KOPT-K1 (cell line): Measurements from ENCODE around the gene SLC16A13.
"Not testable (repeated sequence)": the region's sequence is repeated elsewhere in the genome, so short reads cannot be mapped to it uniquely, and the experiment has no call there.

ENCODE experiments used
- H3K27ac ChIP-seq: fragments of 200-600 bp; sonication (generic); 2 replicates; pipeline ENCODE4 v1.5.1; 2016; ENCODE audit warnings: antibody characterized with exemption, mild to moderate bottlenecking, low read depth, low read length; ENCODE audit not compliant: poor library complexity, severe bottlenecking
- H3K36me3 ChIP-seq: fragments of 200-600 bp; sonication (generic); 2 replicates; pipeline ENCODE4 v1.5.1; 2017; ENCODE audit warnings: antibody characterized with exemption, mild to moderate bottlenecking, low read length, moderate library complexity; ENCODE audit not compliant: insufficient read depth
- H3K9me3 ChIP-seq: fragments of 200-600 bp; sonication (generic); 2 replicates; pipeline ENCODE4 v1.5.1; 2017; ENCODE audit warnings: antibody characterized with exemption, low read length, mild to moderate bottlenecking; ENCODE audit not compliant: insufficient read depth, poor library complexity, severe bottlenecking

The SLC16A13 gene

DNA sequence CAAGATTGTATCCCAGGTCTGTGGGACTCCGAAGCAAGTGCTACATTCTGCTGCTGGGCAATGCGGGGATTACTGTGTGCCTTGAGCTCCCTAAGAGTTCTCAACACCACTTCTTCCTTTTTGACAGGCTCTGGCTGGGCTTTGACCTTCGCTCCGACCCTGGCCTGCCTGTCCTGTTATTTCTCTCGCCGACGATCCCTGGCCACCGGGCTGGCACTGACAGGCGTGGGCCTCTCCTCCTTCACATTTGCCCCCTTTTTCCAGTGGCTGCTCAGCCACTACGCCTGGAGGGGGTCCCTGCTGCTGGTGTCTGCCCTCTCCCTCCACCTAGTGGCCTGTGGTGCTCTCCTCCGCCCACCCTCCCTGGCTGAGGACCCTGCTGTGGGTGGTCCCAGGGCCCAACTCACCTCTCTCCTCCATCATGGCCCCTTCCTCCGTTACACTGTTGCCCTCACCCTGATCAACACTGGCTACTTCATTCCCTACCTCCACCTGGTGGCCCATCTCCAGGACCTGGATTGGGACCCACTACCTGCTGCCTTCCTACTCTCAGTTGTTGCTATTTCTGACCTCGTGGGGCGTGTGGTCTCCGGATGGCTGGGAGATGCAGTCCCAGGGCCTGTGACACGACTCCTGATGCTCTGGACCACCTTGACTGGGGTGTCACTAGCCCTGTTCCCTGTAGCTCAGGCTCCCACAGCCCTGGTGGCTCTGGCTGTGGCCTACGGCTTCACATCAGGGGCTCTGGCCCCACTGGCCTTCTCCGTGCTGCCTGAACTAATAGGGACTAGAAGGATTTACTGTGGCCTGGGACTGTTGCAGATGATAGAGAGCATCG is 2.4 kb downstream of the SLC16A13 start:
- Histone ChIP-seq H3K27ac (no peak overlapping the region), H3K36me3 (no peaks in the 10 kb centered on the region)

DNA sequence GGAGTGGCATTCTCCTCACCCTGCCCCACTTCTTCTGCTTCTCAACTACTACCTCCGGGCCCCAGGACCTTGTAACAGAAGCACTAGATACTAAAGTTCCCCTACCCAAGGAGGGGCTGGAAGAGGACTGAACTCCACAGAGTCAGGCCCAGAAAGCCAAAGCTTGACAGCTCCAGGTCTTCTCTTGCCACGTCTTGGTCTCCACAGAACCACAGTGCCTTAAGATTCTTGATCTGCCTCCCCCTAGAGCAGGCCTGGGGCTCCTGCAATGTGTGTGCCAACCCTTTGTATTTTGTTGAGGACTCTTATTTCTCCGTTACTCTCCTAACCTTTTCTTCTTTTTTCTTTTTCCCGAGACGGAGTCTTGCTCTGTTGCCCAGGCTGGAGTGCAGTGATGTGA is 4.0 kb downstream of the SLC16A13 start:
- no peak overlapping the region for H3K27ac ChIP-seq
- H3K36me3 ChIP-seq = no peaks in the 10 kb centered on the region
- no peaks in the 10 kb centered on the region for H3K9me3 ChIP-seq

More for the DNA sequence above, 2.4 kb downstream of the SLC16A13 start:
- no peaks in the 10 kb centered on the region for H3K9me3 ChIP-seq

DNA sequence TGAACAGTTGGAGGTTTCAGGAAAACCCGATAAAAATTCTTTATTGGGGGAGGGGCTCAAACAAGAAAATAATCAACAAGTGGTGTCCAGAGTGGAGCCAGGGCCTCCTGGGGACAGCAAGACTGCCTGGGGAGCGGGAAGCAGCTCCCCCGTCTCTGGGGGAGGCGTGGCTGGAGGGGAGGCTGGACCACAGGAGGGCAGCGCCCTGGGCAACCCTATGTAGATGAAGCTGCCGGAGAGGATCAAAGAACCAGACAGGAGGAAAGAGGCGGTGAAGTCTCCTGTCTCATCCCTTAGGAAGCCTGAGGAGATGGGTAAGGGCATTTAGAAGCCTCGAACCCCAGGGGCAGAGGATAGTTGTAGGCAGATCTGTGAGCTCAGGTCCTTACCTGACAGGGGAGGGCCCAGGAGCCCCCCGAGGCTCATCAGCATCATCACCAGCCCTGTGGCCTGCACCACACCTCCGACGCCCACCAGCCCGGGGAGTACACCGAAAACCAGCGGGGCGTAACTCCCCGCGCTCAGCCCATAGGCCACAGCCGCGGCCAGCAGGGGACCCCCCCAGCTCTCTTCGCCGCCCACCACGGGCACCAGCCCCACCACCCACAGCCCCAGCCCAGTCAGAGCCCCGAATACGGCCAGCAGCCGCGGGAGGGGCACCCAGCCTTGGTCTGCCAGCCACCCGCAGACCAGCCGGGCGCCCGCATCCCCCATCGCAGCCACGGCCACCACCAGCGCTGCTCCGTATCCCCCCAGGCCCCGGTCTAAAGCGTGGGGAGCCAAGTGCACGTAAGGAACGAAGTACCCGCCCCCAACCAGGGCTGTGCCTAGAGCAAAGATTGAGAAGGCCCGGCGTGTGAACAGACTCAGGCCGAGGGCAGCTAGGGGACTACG is 6.0 kb downstream of the SLC16A13 start:
- Histone ChIP-seq H3K36me3 (no peaks in the 10 kb centered on the region), H3K27ac (no peak overlapping the region)

DNA sequence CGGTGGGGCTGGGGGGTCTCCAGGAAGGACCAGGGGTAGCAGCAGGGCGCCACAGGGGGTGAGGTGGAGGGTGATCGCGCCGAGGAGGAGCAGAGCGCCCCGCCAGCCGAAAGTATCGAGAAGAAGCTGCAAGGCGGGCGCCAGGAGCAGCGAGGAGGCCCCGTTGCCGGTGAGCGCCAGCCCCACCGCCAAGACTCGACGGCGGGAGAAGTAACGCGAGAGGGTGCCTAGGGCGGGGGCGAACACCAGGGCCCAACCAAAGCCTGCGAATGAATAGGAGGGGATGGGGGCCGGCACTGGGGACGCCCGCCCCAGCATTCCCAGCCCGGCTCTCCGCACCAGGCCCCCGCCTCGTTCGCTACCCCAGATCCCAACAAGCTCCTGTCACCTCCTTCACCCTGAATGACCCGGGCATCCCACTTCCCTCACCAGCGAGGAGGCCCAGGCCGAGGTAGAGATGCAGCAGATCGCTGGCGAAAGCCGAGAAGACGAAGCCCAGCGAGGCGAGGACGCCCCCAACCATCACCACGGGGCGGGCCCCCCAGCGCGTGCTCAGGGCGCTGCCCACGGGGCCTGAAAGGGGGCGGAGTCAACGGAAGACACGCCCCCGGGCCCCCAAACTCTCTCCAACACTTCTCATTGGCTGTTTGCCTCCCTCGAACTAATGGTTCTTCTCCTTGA is 6.8 kb downstream of the SLC16A13 start:
- Histone ChIP-seq H3K9me3 (no peaks in the 10 kb centered on the region), H3K36me3 (no peaks in the 10 kb centered on the region), H3K27ac (no peak overlapping the region)

More for the DNA sequence above, 6.0 kb downstream of the SLC16A13 start:
- H3K9me3 ChIP-seq = no peaks in the 10 kb centered on the region

DNA sequence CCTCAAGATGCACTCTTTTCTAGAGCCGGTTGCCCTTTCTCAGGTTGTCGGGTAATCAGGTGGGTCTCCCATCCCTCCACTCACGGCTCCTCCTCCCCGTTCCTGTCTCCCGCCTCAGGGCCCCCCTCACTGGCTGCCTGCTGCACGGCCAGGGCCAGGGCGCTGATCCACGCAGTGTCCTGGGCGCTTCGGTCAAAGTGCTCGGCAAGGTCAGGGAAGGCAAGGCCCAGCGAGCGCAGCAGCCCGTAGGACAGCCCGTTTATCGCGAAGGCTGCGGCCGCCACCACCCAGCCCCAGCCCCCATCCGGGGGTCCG is 7.3 kb downstream of the SLC16A13 start:
- Histone ChIP-seq H3K27ac (no peak overlapping the region), H3K9me3 (no peaks in the 10 kb centered on the region), H3K36me3 (no peaks in the 10 kb centered on the region)

DNA sequence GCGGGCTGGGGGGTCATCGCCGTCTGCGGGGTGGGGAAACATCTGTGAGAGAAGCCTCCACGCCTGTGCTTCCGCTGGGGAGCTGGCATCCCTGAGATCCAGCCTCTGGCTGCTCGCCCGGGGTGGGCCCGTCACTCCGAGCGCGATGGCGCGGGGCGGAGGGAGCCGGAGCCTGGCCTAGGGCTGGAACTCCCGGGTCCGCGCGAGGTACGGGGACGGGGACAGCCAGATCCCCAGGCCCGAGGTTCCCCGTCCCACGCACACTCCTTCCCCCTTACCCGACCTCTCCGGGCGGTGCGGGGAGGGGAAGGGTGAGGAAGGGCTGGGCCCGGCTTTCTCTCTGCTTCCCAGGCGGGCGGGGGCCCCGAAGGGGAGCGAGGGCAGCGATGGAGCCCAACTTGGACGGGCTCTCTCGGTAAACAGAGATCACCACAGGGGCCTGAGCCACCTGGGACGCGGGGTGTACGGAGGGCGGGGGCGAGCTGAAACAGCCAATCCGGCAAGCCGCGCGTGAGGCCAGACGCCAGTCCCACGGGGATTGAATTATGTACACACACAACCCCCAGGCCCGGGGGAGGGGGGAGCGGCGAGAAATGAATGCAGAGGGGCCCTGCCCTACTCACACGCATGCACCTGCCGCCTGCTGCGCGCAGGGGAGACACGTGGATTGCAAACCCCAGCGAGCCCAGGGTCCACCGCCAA is 7.8 kb downstream of the SLC16A13 start, which contains the start of gene SLC16A11:
TSS of gene SLC16A11 (minus strand) at position 596 of the 702 bp plus-strand sequence. CDS start at position 17, 579 bp downstream.
- Histone ChIP-seq H3K36me3 (no peaks in the 10 kb centered on the region), H3K9me3 (no peaks in the 10 kb centered on the region), H3K27ac (no peak within 1 kb of the TSS)

DNA sequence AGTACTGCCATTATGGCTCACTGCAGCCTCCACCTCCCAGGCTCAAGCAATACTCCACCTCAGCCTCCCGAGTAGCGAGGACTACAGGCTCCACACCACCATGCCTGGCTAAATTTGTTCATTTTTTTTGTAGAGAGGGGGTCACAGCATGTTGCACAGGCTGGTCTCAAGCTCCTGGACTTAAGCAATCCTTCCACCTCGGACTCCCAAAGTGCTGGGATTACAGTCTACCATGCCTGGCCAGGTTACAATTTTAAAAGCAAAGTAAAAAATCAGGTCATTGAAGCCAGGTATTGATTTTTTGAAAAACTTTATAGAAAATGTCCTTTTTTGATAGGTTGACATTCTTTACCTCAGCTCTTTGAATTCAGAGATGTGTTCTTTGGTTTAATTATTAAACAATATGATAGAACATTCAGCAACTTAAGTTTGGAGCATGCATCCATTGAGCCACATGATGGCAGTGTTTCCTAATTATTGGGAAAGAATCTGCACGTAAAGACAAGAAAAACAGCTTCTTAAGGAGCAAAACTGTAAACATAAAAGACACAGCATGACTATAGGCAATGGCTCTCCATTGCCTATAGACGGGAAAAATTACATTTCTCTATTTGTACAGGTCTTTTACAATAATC is 9.8 kb downstream of the SLC16A13 start:
- Histone ChIP-seq H3K27ac (no peak overlapping the region), H3K9me3 (no peaks in the 10 kb centered on the region), H3K36me3 (no peaks in the 10 kb centered on the region)

DNA sequence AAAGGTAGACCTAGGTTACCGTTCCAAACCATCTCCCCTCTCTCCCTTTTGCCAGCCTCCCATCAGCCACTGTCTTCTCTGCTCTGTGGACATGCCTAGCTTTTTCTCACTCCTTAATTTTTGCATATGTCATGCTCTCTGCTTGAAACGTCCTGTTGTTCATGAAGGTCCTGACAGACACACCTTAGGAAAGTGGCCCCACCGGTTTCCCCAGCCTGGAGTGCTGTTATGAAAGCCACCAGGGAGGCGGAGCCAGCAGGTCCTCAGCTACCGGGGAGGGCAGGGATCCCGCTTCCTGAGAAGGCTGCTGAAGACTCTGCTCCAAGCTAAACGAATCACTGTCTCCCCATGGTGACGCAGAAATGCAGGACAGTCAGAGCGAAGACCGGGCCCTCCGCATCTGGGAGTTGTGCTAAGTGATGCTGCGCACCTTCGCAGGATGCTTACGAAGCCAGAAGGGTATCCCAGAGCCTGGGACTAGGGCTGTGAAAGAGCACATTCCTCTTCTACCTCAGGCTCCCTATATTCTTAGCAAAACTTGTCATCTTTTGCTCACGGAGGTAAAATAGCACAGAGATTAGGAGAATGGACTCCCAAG is 10.4 kb downstream of the SLC16A13 start:
- Histone ChIP-seq H3K36me3 (no peaks in the 10 kb centered on the region), H3K9me3 (no peaks in the 10 kb centered on the region), H3K27ac (no peak overlapping the region)

DNA sequence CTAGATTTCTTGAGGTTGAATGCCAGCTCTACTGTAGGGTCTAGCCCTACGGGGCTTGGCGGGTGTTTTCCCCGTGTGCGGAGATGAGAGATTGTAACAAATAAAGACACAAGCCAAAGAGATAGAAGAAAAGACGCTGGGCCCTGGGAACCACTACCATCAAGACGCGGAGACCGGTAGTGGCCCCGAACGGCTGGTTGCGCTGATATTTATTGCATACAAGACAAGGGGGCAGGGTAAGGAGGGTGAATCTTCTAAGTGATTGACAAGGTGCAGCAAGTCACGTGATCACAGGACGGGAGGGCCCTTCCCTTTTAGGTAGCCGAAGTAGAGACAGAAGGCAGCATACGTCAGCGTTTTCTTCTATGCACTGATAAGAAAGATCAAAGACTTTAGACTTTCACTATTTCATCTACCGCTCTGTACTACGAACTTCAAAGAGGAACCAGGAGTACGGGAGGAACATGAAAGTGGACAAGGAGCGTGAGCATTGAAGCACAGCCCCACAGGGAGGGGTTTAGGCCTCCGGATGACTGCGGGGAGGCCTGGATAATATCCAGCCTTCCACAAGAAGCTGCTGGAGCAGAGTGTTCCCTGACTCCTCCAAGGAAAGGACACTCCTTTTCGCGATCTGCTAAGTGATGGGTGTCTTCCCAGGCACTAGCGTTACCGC is 11.0 kb downstream of the SLC16A13 start:
- not testable (repeated sequence) for H3K27ac ChIP-seq, H3K9me3 ChIP-seq, H3K36me3 ChIP-seq

DNA sequence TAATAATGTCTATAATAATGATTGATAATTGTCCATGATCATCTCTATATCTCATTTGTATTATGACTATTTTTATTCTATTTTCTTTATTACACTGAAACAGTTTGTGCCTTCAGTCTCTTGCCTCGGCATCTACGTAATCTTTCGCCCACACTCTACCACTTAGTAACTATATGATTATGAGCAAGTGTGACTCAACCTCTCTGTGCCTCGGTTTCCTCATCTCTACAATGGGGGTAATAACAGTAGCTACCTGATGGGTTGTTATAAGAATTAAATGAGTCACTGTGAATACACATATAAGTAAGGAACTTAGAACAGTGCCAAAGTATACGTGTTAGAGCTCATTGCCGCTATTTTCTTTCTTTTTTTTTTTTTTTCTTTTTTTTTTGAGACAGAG is 11.8 kb downstream of the SLC16A13 start:
- Histone ChIP-seq H3K27ac (no peak overlapping the region), H3K9me3 (no peaks in the 10 kb centered on the region), H3K36me3 (no peaks in the 10 kb centered on the region)

DNA sequence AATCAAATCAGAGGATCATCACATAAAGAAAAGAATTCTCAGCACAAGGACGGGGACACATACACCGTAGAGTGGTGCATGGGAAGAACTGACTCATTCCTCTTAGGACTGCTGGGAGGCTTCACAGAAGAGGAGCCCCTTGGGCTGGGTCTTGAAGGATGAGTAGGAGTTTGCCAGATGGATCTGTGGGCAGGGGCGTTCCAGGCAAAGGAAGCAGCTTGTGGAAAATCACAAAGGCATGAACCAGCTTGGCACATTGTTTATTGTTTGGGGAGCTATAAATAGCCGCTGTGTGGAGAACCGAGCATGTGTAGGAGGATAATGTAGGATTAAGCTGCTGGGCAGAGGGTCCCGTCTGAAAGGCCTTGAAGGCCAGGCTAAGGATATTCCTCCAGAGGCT is 13.2 kb downstream of the SLC16A13 start:
- Histone ChIP-seq H3K36me3 (no peaks in the 10 kb centered on the region), H3K27ac (no peak overlapping the region), H3K9me3 (no peaks in the 10 kb centered on the region)

DNA sequence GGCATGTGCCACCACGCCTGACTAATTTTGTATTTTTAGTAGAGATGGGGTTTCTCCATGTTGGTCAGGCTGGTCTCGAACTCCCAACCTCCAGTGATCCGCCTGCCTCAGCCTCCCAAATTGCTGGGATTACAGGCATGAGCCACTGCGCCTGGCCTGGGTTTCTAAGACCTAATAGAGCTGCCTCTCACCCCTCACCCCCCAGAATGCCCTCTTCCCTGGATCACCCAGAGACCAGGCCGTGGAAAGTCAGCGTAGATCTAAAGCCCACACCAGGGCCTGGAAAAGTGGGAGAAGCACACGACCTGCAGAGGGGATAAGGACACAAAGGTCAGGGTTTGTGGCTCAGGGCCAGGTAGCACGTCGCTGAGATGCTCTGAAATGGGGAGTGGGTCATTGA is 14.8 kb downstream of the SLC16A13 start:
- not testable (repeated sequence) for H3K27ac ChIP-seq, H3K36me3 ChIP-seq, H3K9me3 ChIP-seq

DNA sequence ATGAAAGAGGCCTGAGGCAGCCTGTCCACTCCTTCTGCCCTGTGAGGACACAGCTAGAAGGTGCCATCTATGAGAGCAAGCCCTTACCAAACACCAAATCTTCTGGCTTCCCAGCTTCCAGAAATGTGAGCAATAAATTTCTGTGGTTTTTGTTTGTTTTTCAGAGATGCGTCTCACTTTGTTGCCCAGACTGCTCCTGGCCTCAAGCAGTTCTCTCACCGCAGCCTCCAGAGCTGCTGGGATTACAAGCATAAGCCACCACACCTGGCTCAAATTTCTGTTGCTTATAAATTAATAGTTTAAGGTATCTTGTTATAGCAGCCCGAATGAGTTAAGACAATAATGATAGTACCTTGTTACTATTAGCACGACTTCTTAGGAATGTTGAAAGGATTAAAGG is 20.6 kb downstream of the SLC16A13 start:
- Histone ChIP-seq H3K36me3 (no peaks in the 10 kb centered on the region), H3K27ac (no peak overlapping the region), H3K9me3 (no peaks in the 10 kb centered on the region)
